Hepatocyte (in vitro differentiated cells): ENCODE results near the gene KDF1. TPM values are rescaled to one million over a fixed set of nuclear protein-coding genes. Genes with fewer than 3 reads are reported as not detected.

Experiments used
- DNase-seq: peaks from one replicate; pipeline ENCODE4 v3.0.0-alpha.2; 2016; ENCODE audit warnings: low spot score
- H2AFZ ChIP-seq: fragments of 200-600 bp; sonication (generic); 2 replicates; pipeline ENCODE4 v1.6.0; 2016; ENCODE audit warnings: antibody characterized with exemption, mild to moderate bottlenecking
- H3K27ac ChIP-seq: fragments of 200-600 bp; sonication (generic); 2 replicates; pipeline ENCODE4 v1.5.1; 2016; ENCODE audit warnings: mild to moderate bottlenecking
- H3K27me3 ChIP-seq: fragments of 200-600 bp; sonication (generic); 2 replicates; pipeline ENCODE4 v1.6.1; 2016
- H3K36me3 ChIP-seq: fragments of 200-600 bp; sonication (generic); replicated peaks from 2 replicates; pipeline ENCODE4 v1.5.1; 2016; ENCODE audit warnings: low read depth; ENCODE audit not compliant: insufficient read depth
- H3K4me1 ChIP-seq: fragments of 200-600 bp; sonication (generic); 2 replicates; pipeline ENCODE4 v1.5.1; 2016; ENCODE audit warnings: mild to moderate bottlenecking, moderate library complexity; ENCODE audit not compliant: insufficient read depth
- H3K4me2 ChIP-seq: fragments of 200-600 bp; sonication (generic); 2 replicates; pipeline ENCODE4 v1.6.0; 2016
- H3K4me3 ChIP-seq: fragments of 200-600 bp; sonication (generic); 2 replicates; pipeline ENCODE4 v1.5.1; 2016; ENCODE audit warnings: mild to moderate bottlenecking
- H3K79me2 ChIP-seq: fragments of 200-600 bp; sonication (generic); 2 replicates; pipeline ENCODE4 v1.6.0; 2017; ENCODE audit warnings: mild to moderate bottlenecking
- H3K9me2 ChIP-seq: fragments of 200-600 bp; sonication (generic); replicated peaks from 2 replicates; pipeline ENCODE4 v1.6.0; 2017; ENCODE audit warnings: mild to moderate bottlenecking; ENCODE audit not compliant: insufficient read depth
- H3K9me3 ChIP-seq: fragments of 200-600 bp; sonication (generic); 2 replicates; pipeline ENCODE4 v1.5.1; 2016; ENCODE audit warnings: low read depth, mild to moderate bottlenecking
- H4K20me1 ChIP-seq: fragments of 200-600 bp; sonication (generic); 2 replicates; pipeline ENCODE4 v1.6.0; 2016; ENCODE audit warnings: mild to moderate bottlenecking; ENCODE audit not compliant: insufficient read depth, poor library complexity, severe bottlenecking
- CTCF ChIP-seq: fragments of 200-600 bp; sonication (generic); IDR thresholded peaks from 2 replicates; pipeline ENCODE4 v1.5.1; 2016; ENCODE audit warnings: antibody characterized with exemption, mild to moderate bottlenecking; ENCODE audit not compliant: poor library complexity
- EZH2 ChIP-seq: fragments of 200-600 bp; sonication (generic); IDR thresholded peaks from 2 replicates; pipeline ENCODE4 v1.6.1; 2016; ENCODE audit warnings: antibody characterized with exemption, mild to moderate bottlenecking, borderline replicate concordance
- EZH2phosphoT487 ChIP-seq: fragments of 200-600 bp; sonication (generic); IDR thresholded peaks from one replicate; pipeline ENCODE4 v1.6.1; 2018; ENCODE audit warnings: antibody characterized with exemption, mild to moderate bottlenecking, low read depth, moderate library complexity; ENCODE audit not compliant: unreplicated experiment, severe bottlenecking
- WGBS: methylation state at CpG from one replicate; pipeline ENCODE4 v1.1.6; 2016; ENCODE audit warnings: low lambda C conversion rate; ENCODE audit errors: missing lambda C conversion rate; 5-methylcytosine and 5-hydroxymethylcytosine counted together
- polyA plus RNA-seq: library from polyadenylated mRNA; unstranded; fragments of >200 nt; fragmentation: Nextera tagmentation; extraction: Ambion mirVana; gene quantifications from 2 replicates; pipeline ENCODE4 v1.2.1, GENCODE V29; 2016
- total RNA-seq: library from RNA; depleted of rRNA; stranded (reverse); fragments of >200 nt; gene quantifications from 2 replicates; pipeline ENCODE4 v1.2.3, GENCODE V29; 2014

Gene KDF1
- total and polyA plus RNA-seq, 2 experiments from 2014 or later, result 10.5 to 21.9 TPM

- Histone ChIP-seq H2AFZ (no peak overlapping the region), H3K4me1 (peaks cover 23% of the 10 kb centered on the region), H3K36me3 (no peaks in the 10 kb centered on the region), H3K27me3 (no peaks in the 10 kb centered on the region), H4K20me1 (no peaks in the 10 kb centered on the region), H3K79me2 (peaks cover 7% of the 10 kb centered on the region), H3K9me3 (no peaks in the 10 kb centered on the region), H3K4me3 (no peak overlapping the region), H3K27ac (peak overlapping the region; percentile 80), H3K4me2 (no peak overlapping the region), H3K9me2 (no peaks in the 10 kb centered on the region)
- TF ChIP-seq EZH2phosphoT487 (no peak), EZH2 (no peak), CTCF (no peak)
- peak; percentile 82 for DNase-seq
- 37% methylated on average over 6 of the region's 6 CpGs for WGBS
Observed at GRCh38 chr1:26907071-26907917, 53.0 kb downstream of the KDF1 start.

GRCh38 chr1:26900815-26901511 is 59.3 kb downstream of the KDF1 start:
- no peaks in the 10 kb centered on the region for H3K27me3 ChIP-seq
- no peaks in the 10 kb centered on the region for H3K9me2 ChIP-seq
- H2AFZ ChIP-seq, result peak overlapping the region; percentile 96
- H3K4me1 ChIP-seq, result peaks cover 16% of the 10 kb centered on the region
- H3K4me3 ChIP-seq, result peak overlapping the region; percentile 59
- H3K9me3 ChIP-seq, result no peaks in the 10 kb centered on the region
- H3K79me2 ChIP-seq, result peaks cover 41% of the 10 kb centered on the region
- TF ChIP-seq CTCF, result no peak
- H3K27ac ChIP-seq, result peak overlapping the region; percentile 90
- DNase-seq, result no peak
- WGBS, result 75% methylated on average over 13 of the region's 18 CpGs
- no peaks in the 10 kb centered on the region for H4K20me1 ChIP-seq
- H3K4me2 ChIP-seq, result peak overlapping the region; percentile 82
- no peaks in the 10 kb centered on the region for H3K36me3 ChIP-seq

DNA sequence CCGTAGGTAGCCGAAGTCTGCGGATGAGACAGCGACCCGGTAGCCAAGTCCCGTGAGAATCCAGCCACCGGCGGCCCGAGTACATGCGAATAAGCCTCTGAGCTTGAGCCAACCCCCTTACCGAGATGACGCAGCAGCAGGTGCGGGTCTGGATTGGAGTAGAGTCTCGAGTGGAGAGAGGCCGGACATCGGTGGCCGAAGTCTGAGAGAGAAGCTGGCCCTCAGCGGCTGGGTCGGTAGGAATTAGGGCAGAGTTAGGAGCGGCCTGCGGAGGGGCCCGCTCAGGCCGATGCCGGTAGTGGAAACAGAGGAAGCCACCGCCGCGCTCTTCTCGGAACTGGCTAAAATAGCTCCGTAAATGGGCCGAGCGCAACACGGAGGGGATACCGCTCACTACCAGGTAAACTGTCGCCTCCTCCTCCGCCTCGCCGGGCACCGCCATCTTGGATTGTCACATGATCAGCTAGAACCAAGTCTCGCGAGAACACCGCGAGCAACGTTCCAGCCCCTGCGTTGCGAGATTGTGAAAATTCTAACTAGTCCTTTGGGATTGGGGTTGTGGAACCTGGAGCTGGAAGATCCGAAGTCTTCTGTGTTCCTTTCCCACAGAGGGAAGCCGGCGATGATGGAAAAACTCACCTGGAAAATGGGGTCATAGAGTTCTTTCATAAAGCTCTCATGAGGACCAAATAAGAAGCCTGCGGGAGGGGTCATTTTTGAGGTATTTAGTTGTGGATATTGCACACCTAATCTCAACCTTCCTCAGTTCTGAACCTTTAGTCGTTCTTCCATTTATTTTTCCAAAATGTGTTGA is 60.1 kb downstream of the KDF1 start, which contains the start of gene GPATCH3:
TSS of gene GPATCH3 (minus strand) at position 467 of the 814 bp plus-strand sequence. CDS start at position 442, 25 bp downstream.
- Histone ChIP-seq H3K27ac (peak within 1 kb of the TSS; percentile 90), H3K36me3 (no peaks in the 10 kb centered on the region), H3K4me3 (peak within 1 kb of the TSS; percentile 59), H3K9me2 (no peaks in the 10 kb centered on the region), H3K79me2 (peaks cover 47% of the 10 kb centered on the region), H3K27me3 (no peaks in the 10 kb centered on the region), H3K9me3 (no peaks in the 10 kb centered on the region), H2AFZ (peak within 1 kb of the TSS; percentile 96), H3K4me1 (peaks cover 16% of the 10 kb centered on the region), H4K20me1 (no peaks in the 10 kb centered on the region), H3K4me2 (peak within 1 kb of the TSS; percentile 82)
- TF ChIP-seq CTCF (no peak), EZH2phosphoT487 (no peak), EZH2 (no peak)
- under 1% methylated on average over 49 of the region's 50 CpGs for WGBS
- DNase-seq, result peak; percentile 95

Other genes starting within 250 kb of the KDF1 start
- gene PIGV, start 172.5 kb downstream of the KDF1 start, total RNA-seq, result 22.0 and 35.5 TPM in 2 replicates
- gene PIGV, start 172.5 kb downstream of the KDF1 start, polyA plus RNA-seq, result 19.1 and 21.2 TPM in 2 replicates
- gene ZDHHC18, start 133.8 kb downstream of the KDF1 start, total RNA-seq, result 14.9 and 21.7 TPM in 2 replicates
- 22.5 and 22.6 TPM in 2 replicates for gene ZDHHC18, start 133.8 kb downstream of the KDF1 start, polyA plus RNA-seq
- 2.5 and 3.4 TPM in 2 replicates for gene SFN, start 97.3 kb downstream of the KDF1 start, total RNA-seq
- 7.3 and 8.5 TPM in 2 replicates for gene SFN, start 97.3 kb downstream of the KDF1 start, polyA plus RNA-seq
- gene GPN2, start 70.2 kb downstream of the KDF1 start, total RNA-seq, result 12.6 and 15.8 TPM in 2 replicates
- gene GPN2, start 70.2 kb downstream of the KDF1 start, polyA plus RNA-seq, result 37.9 and 44.6 TPM in 2 replicates
- gene GPATCH3, start 60.0 kb downstream of the KDF1 start, total RNA-seq, result 9.5 and 11.6 TPM in 2 replicates
- 15.8 and 18.4 TPM in 2 replicates for gene GPATCH3, start 60.0 kb downstream of the KDF1 start, polyA plus RNA-seq
- gene NR0B2, start 46.5 kb downstream of the KDF1 start, total RNA-seq, result 37.4 and 39.1 TPM in 2 replicates
- gene NR0B2, start 46.5 kb downstream of the KDF1 start, polyA plus RNA-seq, result 57.5 and 68.1 TPM in 2 replicates
- gene NUDC, start 38.7 kb downstream of the KDF1 start, total RNA-seq, result 29.5 and 34.4 TPM in 2 replicates
- 125 and 127 TPM in 2 replicates for gene NUDC, start 38.7 kb downstream of the KDF1 start, polyA plus RNA-seq
- 67.4 and 92.5 TPM in 2 replicates for gene TRNP1, start 33.2 kb upstream of the KDF1 start, total RNA-seq
- 137 and 145 TPM in 2 replicates for gene TRNP1, start 33.2 kb upstream of the KDF1 start, polyA plus RNA-seq
- gene TENT5B, start 52.4 kb upstream of the KDF1 start, total RNA-seq, result 21.0 and 26.0 TPM in 2 replicates
- gene TENT5B, start 52.4 kb upstream of the KDF1 start, polyA plus RNA-seq, result 56.0 and 60.7 TPM in 2 replicates
- 9.7 and 13.3 TPM in 2 replicates for gene SLC9A1, start 194.7 kb upstream of the KDF1 start, total RNA-seq
- 29.8 and 31.3 TPM in 2 replicates for gene SLC9A1, start 194.7 kb upstream of the KDF1 start, polyA plus RNA-seq